Measurements from ENCODE around the gene SOX4. TPM values are rescaled to one million over a fixed set of nuclear protein-coding genes. Genes with fewer than 3 reads are reported as not detected.

Gene SOX4
- total RNA-seq, 1 donor, result 90.2 TPM

DNA sequence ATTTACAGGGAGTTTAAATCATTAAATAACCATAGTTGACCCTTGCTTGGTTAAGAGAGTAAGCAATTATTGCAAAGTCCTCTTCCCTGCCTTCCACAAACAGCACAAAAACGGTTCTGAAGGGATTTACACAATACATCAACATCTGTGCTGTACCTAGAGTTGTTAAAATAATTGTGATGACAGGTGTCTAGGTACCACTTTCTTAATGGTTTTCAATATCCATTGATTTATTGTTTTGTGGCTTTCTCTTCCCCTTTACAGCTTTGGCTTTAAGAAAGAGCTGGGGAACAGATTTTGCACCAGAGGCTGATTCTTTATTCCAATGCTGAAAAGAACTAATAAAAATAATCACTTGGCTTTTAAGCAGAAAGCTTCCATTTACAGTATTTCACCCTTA is 598 bp upstream of the SOX4 start:
- DNase-seq (ENCODE audit: low read depth in 2 of 3, low spot score in 2 of 3), result no peak

DNA sequence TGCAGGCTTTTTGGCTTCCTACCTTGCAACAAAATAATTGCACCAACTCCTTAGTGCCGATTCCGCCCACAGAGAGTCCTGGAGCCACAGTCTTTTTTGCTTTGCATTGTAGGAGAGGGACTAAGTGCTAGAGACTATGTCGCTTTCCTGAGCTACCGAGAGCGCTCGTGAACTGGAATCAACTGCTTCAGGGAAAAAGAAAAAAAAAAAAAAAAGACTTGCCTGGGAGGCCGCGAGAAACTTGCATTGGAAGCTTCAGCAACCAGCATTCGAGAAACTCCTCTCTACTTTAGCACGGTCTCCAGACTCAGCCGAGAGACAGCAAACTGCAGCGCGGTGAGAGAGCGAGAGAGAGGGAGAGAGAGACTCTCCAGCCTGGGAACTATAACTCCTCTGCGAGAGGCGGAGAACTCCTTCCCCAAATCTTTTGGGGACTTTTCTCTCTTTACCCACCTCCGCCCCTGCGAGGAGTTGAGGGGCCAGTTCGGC is 420 bp downstream of the SOX4 start:
- no peak for DNase-seq (ENCODE audit: low read depth in 2 of 3, low spot score in 2 of 3)

DNA sequence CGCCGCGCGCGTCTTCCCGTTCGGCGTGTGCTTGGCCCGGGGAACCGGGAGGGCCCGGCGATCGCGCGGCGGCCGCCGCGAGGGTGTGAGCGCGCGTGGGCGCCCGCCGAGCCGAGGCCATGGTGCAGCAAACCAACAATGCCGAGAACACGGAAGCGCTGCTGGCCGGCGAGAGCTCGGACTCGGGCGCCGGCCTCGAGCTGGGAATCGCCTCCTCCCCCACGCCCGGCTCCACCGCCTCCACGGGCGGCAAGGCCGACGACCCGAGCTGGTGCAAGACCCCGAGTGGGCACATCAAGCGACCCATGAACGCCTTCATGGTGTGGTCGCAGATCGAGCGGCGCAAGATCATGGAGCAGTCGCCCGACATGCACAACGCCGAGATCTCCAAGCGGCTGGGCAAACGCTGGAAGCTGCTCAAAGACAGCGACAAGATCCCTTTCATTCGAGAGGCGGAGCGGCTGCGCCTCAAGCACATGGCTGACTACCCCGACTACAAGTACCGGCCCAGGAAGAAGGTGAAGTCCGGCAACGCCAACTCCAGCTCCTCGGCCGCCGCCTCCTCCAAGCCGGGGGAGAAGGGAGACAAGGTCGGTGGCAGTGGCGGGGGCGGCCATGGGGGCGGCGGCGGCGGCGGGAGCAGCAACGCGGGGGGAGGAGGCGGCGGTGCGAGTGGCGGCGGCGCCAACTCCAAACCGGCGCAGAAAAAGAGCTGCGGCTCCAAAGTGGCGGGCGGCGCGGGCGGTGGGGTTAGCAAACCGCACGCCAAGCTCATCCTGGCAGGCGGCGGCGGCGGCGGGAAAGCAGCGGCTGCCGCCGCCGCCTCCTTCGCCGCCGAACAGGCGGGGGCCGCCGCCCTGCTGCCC is 1.1 kb downstream of the SOX4 start:
- no peak for DNase-seq (ENCODE audit: low read depth in 2 of 3, low spot score in 2 of 3)

DNA sequence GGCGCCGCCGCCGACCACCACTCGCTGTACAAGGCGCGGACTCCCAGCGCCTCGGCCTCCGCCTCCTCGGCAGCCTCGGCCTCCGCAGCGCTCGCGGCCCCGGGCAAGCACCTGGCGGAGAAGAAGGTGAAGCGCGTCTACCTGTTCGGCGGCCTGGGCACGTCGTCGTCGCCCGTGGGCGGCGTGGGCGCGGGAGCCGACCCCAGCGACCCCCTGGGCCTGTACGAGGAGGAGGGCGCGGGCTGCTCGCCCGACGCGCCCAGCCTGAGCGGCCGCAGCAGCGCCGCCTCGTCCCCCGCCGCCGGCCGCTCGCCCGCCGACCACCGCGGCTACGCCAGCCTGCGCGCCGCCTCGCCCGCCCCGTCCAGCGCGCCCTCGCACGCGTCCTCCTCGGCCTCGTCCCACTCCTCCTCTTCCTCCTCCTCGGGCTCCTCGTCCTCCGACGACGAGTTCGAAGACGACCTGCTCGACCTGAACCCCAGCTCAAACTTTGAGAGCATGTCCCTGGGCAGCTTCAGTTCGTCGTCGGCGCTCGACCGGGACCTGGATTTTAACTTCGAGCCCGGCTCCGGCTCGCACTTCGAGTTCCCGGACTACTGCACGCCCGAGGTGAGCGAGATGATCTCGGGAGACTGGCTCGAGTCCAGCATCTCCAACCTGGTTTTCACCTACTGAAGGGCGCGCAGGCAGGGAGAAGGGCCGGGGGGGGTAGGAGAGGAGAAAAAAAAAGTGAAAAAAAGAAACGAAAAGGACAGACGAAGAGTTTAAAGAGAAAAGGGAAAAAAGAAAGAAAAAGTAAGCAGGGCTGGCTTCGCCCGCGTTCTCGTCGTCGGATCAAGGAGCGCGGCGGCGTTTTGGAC is 2.0 kb downstream of the SOX4 start:
- no peak for DNase-seq (ENCODE audit: low read depth in 2 of 3, low spot score in 2 of 3)

DNA sequence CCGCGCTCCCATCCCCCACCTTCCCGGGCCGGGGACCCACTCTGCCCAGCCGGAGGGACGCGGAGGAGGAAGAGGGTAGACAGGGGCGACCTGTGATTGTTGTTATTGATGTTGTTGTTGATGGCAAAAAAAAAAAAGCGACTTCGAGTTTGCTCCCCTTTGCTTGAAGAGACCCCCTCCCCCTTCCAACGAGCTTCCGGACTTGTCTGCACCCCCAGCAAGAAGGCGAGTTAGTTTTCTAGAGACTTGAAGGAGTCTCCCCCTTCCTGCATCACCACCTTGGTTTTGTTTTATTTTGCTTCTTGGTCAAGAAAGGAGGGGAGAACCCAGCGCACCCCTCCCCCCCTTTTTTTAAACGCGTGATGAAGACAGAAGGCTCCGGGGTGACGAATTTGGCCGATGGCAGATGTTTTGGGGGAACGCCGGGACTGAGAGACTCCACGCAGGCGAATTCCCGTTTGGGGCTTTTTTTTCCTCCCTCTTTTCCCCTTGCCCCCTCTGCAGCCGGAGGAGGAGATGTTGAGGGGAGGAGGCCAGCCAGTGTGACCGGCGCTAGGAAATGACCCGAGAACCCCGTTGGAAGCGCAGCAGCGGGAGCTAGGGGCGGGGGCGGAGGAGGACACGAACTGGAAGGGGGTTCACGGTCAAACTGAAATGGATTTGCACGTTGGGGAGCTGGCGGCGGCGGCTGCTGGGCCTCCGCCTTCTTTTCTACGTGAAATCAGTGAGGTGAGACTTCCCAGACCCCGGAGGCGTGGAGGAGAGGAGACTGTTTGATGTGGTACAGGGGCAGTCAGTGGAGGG is 2.8 kb downstream of the SOX4 start:
- peak in 2 of 3 donors; percentile 41 to 66 for DNase-seq (ENCODE audit: low read depth in 2 of 3, low spot score in 2 of 3)

DNA sequence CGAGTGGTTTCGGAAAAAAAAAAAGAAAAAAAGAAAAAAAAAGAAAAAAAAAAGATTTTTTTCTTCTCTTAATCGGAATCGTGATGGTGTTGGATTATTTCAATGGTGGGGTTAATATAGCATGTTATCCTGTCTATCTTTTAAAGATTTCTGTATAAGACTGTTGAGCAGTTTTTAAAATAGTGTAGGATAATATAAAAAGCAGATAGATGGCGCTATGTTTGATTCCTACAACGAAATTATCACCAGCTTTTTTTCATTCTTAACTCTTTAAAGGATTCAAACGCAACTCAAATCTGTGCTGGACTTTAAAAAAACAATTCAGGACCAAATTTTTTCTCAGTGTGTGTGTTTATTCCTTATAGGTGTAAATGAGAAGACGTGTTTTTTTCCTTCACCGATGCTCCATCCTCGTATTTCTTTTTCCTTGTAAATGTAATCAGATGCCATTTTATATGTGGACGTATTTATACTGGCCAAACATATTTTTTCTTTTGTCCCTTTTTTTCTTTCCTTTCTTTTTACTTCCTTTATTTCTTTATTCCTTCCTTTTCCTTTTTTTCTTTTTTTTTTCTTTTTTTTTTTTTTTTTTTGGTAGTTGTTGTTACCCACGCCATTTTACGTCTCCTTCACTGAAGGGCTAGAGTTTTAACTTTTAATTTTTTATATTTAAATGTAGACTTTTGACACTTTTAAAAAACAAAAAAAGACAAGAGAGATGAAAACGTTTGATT is 3.6 kb downstream of the SOX4 start:
- DNase-seq (ENCODE audit: low read depth in 2 of 3, low spot score in 2 of 3), result peak in 1 of 3 donors; percentile 78

DNA sequence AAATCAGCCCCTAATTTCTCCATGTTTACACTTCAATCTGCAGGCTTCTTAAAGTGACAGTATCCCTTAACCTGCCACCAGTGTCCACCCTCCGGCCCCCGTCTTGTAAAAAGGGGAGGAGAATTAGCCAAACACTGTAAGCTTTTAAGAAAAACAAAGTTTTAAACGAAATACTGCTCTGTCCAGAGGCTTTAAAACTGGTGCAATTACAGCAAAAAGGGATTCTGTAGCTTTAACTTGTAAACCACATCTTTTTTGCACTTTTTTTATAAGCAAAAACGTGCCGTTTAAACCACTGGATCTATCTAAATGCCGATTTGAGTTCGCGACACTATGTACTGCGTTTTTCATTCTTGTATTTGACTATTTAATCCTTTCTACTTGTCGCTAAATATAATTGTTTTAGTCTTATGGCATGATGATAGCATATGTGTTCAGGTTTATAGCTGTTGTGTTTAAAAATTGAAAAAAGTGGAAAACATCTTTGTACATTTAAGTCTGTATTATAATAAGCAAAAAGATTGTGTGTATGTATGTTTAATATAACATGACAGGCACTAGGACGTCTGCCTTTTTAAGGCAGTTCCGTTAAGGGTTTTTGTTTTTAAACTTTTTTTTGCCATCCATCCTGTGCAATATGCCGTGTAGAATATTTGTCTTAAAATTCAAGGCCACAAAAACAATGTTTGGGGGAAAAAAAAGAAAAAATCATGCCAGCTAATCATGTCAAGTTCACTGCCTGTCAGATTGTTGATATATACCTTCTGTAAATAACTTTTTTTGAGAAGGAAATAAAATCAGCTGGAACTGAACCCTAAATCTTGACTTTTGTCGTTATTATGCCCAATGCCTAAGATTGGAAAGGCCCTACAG is 4.5 kb downstream of the SOX4 start:
- no peak for DNase-seq (ENCODE audit: low read depth in 2 of 3, low spot score in 2 of 3)

DNA sequence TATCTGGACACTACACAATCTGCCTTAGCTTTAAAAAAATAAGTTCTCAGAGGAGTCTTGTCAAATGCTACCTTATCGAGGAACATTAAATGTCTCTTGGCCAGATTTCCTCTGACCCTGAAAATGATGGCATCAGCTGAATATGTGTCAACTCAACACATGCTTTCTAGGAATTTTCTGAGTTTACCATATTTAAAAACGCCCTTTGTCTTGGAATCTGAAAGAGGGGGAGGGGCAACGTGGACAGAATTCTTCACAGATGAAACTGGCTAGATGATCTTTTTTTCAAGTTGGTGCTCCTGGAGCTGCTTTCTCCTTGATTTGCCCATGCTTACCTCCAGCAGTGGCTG is 5.1 kb downstream of the SOX4 start:
- no peak for DNase-seq (ENCODE audit: low read depth in 2 of 3, low spot score in 2 of 3)

DNA sequence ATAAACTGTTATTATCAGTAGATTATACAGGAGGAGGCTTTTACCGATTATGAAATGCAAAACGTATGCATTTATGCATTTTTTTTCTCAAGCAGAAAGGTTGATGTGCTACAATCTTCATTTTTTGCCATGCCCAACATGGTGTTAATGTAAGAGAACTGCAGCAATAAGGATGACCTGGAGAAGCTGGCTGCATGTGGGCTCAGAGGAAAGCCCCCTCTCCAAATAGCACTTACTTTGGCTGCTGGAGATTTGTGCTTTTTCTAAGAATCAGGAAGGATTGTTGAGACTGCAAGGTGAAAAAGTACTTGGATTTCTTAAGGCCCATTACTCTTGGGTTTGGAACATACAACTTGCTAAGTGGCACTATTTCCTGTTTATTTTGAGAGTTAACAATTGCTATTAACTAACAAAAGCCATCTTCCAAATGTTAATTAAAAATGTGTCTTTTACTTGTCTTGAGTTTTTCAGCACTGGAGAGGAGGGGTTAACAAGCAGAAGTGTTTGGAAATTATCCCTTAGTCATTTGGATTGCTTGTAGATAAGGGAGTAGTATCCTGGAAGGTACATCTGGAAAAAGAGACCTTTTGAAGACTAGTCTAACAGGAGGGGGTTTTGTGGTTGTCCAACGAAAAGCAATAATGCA is 5.6 kb downstream of the SOX4 start:
- DNase-seq (ENCODE audit: low read depth in 2 of 3, low spot score in 2 of 3), result no peak

DNA sequence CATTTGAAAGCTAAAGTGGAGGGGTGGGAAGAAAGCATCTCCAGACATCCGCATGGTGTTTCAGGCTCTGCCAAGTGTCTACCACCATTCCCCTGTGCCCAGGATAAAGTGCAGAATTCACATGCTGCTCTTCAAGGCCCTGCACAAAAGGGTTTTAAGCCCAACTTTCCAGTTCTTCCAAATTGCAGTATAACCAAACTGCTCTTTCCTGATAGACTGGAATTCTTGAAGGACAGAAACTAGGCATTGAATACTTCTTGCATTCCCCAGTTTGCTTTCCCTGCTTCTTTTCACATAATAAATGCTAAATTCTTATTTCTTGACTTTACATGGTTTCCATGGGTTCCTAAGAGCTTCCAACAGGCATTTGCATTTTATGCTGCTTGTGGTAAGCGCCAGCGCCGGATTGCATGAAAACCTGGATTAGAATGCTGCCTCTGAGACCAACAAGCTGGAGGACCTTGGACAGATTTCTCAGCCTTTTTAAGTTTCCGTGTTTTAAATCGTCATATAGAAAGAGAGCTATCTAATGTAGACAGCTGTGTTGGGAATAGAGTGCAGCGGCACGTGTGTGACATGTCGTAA is 7.9 kb downstream of the SOX4 start:
- DNase-seq (ENCODE audit: low read depth in 2 of 3, low spot score in 2 of 3), result no peak

DNA sequence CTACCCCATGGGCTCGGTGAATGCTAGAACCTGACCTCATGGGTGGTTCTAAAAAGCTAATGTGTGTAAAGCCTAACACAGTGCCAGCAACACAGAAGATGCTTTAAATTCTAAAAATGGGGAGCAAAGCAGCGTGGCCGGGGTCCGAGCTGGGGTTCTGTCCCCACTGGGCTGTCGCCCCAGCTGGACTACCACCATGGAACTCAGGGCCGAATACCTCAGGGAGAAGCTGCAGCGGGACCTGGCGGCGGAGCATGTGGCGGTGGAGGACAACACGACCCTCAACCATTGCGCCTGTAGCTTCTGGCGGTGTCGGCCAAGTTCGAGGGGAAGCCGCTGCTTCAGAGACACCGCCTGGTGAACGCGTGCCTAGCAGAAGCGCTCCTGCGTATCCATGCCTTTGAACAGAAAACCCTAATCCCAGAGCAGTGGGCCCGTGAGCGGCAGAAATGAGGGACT is 8.4 kb downstream of the SOX4 start:
- no peak for DNase-seq (ENCODE audit: low read depth in 2 of 3, low spot score in 2 of 3)

DNA sequence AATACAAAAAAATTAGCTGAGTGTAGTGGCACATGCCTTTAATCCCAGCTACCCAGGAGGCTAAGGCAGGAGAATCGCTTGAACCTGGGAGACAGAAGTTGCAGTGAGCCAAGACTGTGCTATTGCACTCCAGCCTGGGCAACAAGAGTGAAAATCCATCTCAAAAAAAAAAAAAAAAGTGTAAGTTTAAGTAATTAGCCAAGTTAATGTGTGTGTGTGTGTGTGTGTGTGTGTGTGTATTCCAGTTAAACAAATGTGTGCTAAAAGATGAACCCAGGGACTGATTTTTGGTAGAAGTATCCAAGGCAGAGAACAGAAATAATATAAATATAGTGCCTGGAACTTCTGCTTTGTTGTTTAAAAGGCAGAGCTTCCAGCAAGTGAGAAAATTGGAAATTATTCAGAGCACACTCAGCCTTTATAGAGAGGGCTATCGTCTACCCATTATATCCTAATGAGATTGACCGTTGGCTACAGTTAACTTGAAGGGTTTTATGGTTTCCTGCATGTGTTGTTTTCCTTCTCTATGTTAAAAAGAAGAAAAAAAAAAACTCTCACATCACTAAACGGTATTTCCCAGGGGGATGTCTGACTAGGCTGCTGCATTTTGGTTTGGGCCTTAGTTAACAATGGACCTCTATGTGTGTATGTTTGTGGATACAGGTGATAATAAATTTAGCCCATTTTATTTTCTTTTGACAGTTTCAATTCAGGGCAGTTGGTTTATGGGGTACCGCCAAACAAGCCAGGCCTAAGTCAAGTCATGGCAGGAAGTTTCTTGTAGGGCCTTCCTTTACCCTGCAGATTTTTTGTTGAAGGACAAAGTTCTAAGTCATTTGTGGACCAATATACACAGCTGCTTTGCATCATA is 9.8 kb downstream of the SOX4 start:
- DNase-seq (ENCODE audit: low read depth in 2 of 3, low spot score in 2 of 3), result peak in 1 of 3 donors; percentile 74

DNA sequence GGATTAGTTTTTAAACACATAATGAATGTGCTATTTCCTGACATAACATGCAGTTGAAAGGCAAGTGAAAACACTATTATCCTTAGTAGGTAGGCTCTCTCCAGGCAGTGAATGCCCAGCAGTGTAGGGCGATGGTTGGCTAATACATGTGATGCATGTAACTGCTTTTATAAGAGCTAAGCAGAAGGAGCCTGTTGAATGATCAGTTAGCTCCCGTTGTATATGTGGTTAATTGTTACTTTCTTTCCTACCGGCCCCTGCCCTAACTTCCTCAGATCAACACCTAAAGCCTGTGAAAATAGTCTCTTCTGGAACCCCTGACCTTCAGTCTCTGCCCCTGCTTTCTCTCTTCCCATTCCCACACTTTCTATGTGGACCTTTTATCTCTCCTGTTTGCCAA is 10.5 kb downstream of the SOX4 start:
- no peak for DNase-seq (ENCODE audit: low read depth in 2 of 3, low spot score in 2 of 3)

DNA sequence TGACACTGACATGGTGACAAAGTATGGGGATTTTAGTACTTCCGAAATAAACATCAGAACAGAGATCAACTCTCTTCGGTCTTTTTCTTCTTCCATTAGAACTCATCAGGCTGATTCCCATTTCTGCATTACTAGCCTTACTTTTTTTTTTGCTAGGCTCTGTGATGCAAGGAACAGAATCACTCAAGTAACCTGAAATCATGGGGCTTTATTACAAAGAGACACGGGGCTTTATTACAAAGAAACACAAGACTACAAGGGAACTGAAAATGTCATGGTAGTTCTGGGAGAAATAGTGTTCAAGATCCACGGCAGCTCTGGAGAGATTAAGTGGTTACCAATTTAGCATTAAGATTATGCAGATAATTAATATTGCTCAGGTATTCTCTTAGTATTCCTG is 11.6 kb downstream of the SOX4 start:
- DNase-seq (ENCODE audit: low read depth in 2 of 3, low spot score in 2 of 3), result no peak

DNA sequence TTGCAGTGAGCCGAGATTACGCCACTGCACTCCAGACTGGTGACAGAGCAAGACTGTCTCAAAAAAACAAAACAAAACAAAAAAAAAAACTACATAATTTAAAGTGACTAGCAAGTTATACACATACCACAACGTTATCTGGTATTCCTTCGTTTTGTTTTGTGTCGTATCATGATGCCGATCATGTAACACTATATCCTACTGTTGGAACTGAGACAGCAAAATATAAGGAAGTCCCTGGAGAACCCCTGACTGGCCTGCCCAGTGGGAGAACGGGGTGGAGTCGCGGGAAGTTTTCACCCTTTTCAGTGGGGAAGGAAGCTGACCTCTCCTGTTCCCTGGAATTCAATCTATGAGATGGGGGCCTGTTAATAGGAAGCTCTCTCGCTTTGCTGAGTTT is 15.1 kb downstream of the SOX4 start:
- no peak for DNase-seq (ENCODE audit: low read depth in 2 of 3, low spot score in 2 of 3)

DNA sequence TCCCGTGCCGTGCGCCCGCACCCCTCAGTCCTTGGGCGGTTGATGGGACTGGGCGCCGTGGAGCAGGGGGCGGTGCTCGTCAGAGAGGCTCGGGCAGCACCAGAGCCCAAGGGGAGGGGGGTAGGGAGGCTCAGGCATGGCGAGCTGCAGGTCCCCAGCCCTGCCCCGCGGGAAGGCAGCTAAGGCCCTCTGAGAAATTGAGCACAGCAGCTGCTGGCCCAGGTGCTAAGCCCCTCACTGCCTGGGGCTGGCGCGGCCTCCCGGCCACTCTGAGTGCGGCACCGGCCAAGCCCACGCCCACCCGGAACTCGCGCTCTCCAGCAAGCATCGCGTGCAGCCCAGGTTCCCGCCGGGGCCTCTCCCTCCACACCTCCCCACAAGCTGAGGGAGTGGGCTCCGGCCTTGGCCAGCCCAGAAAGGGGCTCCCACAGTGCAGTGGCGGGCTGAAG is 16.4 kb downstream of the SOX4 start:
- no peak for DNase-seq (ENCODE audit: low read depth in 2 of 3, low spot score in 2 of 3)

DNA sequence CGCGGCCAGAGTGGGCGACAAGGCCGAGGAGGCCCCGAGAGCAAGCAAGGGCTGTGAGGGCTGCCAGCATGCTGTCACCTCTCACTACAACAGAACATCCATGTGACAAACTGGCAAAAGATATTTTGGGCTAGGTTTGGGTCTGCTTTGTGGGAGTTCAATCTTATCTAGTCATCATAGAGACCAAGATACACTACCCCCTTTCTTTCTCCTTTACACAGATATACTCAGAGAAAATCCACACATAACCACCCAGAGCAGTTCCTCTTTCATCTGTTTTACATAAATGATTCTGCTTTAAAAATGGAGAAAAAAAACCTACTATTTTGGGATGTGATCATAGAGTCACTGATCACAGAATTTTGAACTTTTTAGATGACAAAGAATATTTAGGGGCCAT is 16.8 kb downstream of the SOX4 start:
- DNase-seq (ENCODE audit: low read depth in 2 of 3, low spot score in 2 of 3), result peak in 1 of 3 donors; percentile 47

Data from hematopoietic multipotent progenitor cell (in vitro differentiated cells).